K562 (cell line): ENCODE results near the gene DRD2. TPM values are rescaled to one million over a fixed set of nuclear protein-coding genes. Genes with fewer than 3 reads are reported as not detected.

Experiments
- ATAC-seq: fragments of 200-7000 bp; cut with Tn5 transposase; 3 replicates; pipeline ENCODE4 v1.9.1; 2020; ENCODE audit warnings: moderate library complexity
- BruUV-seq: library from RNA; stranded (reverse); fragments of 400-500 nt; replicated peaks from 2 replicates; lab custom pipeline; 2021; lab: Mats Ljungman, UMichigan
- CTCF ChIA-PET: fragments of 300-600 bp; formaldehyde crosslinking; extraction: SDS; loops from one replicate; lab custom pipeline; 2021; ENCODE audit warnings: low intra/inter-chr PET ratio; lab: Yijun Ruan, JAX
- POLR2A ChIA-PET: fragments of 300-600, 350-650 bp; sonication (Branson Sonifier 250); formaldehyde crosslinking; extraction: SDS; loops from one replicate; lab custom pipeline; 2021; ENCODE audit warnings: antibody characterized with exemption, inconsistent platforms; lab: Yijun Ruan, JAX
- DNase-seq, 4 experiments: peaks; one replicate each; pipeline versions ENCODE4 v3.0.0 to v3.0.0-alpha.2; 2011 to 2018; ENCODE audit warnings: low spot score in 3 of 4, mixed read lengths in 3 of 4; ENCODE audit errors: extremely low read depth in 1 of 4
- FAIRE-seq: peaks from 2 replicates; lab custom pipeline; 2011; peaks lifted over from hg19 to GRCh38; lab: Jason Lieb, UNC
- H2AFZ ChIP-seq: 2 replicates; pipeline ENCODE4 v1.6.0; 2011; ENCODE audit warnings: low read depth, low read length, control low read depth, inconsistent platforms
- H3K27ac ChIP-seq: fragments of 200-600 bp; 3 replicates; pipeline ENCODE4 v1.8.0; 2011; ENCODE audit warnings: low read depth, mild to moderate bottlenecking, control low read depth, inconsistent platforms, low read length, moderate library complexity, mixed read lengths; ENCODE audit errors: extremely low read depth
- H3K27me3 ChIP-seq, 2 experiments: fragments of 300-600 bp in 1 of 2; 2 replicates in 1 of 2; 3 replicates in 1 of 2; pipeline versions ENCODE4 v1.6.0 to v1.8.0; 2011; ENCODE audit warnings: inconsistent platforms in 2 of 2, low read length in 2 of 2, mild to moderate bottlenecking in 1 of 2, mixed read lengths in 1 of 2, moderate library complexity in 1 of 2; ENCODE audit not compliant: control insufficient read depth in 2 of 2, insufficient read depth in 2 of 2
- H3K36me3 ChIP-seq: fragments of 300-600 bp; 3 replicates; pipeline ENCODE4 v1.8.0; 2011; ENCODE audit warnings: mild to moderate bottlenecking, low read length, inconsistent platforms; ENCODE audit not compliant: control insufficient read depth, insufficient read depth
- H3K4me1 ChIP-seq, 2 experiments: fragments of 200-600 bp in 1 of 2; replicated peaks in 1 of 2; 2 replicates in 1 of 2; 3 replicates in 1 of 2; pipeline versions ENCODE4 v1.5.1 to v1.8.0; 2011; ENCODE audit warnings: inconsistent platforms in 2 of 2, low read length in 2 of 2, mild to moderate bottlenecking in 1 of 2, mixed read lengths in 1 of 2, moderate library complexity in 1 of 2; ENCODE audit not compliant: control insufficient read depth in 2 of 2, insufficient read depth in 2 of 2
- H3K4me2 ChIP-seq: 2 replicates; pipeline ENCODE4 v1.6.1; 2011; ENCODE audit warnings: low read length, control low read depth, inconsistent platforms, mixed read lengths; ENCODE audit not compliant: insufficient read depth
- H3K4me3 ChIP-seq: fragments of 200-600 bp; sonication (generic), shearing (Covaris generic); 2 replicates; pipeline ENCODE4 v1.5.1; 2016; ENCODE audit warnings: control low read depth, inconsistent platforms
- H3K79me2 ChIP-seq: fragments of 200-600 bp; 3 replicates; pipeline ENCODE4 v1.8.0; 2011; ENCODE audit warnings: low read length, inconsistent platforms; ENCODE audit not compliant: control insufficient read depth, insufficient read depth
- H3K9ac ChIP-seq, 2 experiments: 2 replicates each; pipeline versions ENCODE4 v1.6.0 to v1.6.1; 2011; ENCODE audit warnings: low read depth in 2 of 2, low read length in 2 of 2, control low read depth in 1 of 2, inconsistent platforms in 1 of 2, mild to moderate bottlenecking in 1 of 2, mixed read lengths in 1 of 2; ENCODE audit not compliant: insufficient read depth in 1 of 2
- H3K9me1 ChIP-seq: one replicate; pipeline ENCODE4 v1.6.0; 2011; ENCODE audit warnings: inconsistent platforms, mild to moderate bottlenecking, low read length, moderate library complexity; ENCODE audit not compliant: control insufficient read depth, insufficient read depth
- H3K9me3 ChIP-seq: replicated peaks from 2 replicates; pipeline ENCODE4 v1.5.1; 2011; ENCODE audit warnings: low read depth, low read length, inconsistent platforms; ENCODE audit not compliant: control insufficient read depth, insufficient read depth
- H4K20me1 ChIP-seq: replicated peaks from 2 replicates; pipeline ENCODE4 v1.6.1; 2011; ENCODE audit warnings: low read length, inconsistent platforms, mixed read lengths; ENCODE audit not compliant: control insufficient read depth, insufficient read depth
- HMG20B ChIP-seq: fragments of 250-450 bp; sonication (Bioruptor Pico); IDR thresholded peaks from 2 replicates; pipeline ENCODE4 v1.5.0; 2021; ENCODE audit warnings: mild to moderate bottlenecking
- KLF13 ChIP-seq: fragments of 450-650 bp; IDR thresholded peaks from 2 replicates; pipeline ENCODE4 v1.6.1; 2016; ENCODE audit warnings: missing genetic modification characterization, low read depth, mild to moderate bottlenecking, missing compliant biosample characterization, moderate library complexity, borderline replicate concordance
- RBM34 ChIP-seq: fragments of 200-400 bp; formaldehyde crosslinking; IDR thresholded peaks from 2 replicates; pipeline ENCODE4 v1.6.1; 2018; ENCODE audit warnings: low read length, borderline replicate concordance; ENCODE audit not compliant: insufficient read depth
- ZFP36 ChIP-seq: fragments of 150-350 bp; IDR thresholded peaks from 2 replicates; pipeline ENCODE4 v1.6.1; 2018; ENCODE audit warnings: low read length, low read depth; ENCODE audit not compliant: partially characterized antibody
- ZNF197 ChIP-seq: fragments of 200-800 bp; sonication (Bioruptor generic); IDR thresholded peaks from 2 replicates; pipeline ENCODE4 v1.6.1; 2016; ENCODE audit warnings: low read depth, missing genetic modification characterization, missing compliant biosample characterization
- WGBS: fragments of 100-300 bp; shearing (Covaris generic); methylation state at CpG from one replicate; pipeline ENCODE4 v1.1.6; 2016; ENCODE audit warnings: low coverage, mixed read lengths; ENCODE audit not compliant: insufficient coverage; ENCODE audit errors: missing lambda C conversion rate; 5-methylcytosine and 5-hydroxymethylcytosine counted together
- in situ Hi-C: fragments of 300-500 bp; cut with MboI; formaldehyde crosslinking; loops from 4 replicates; pipeline ENCODE4 v1.15.0; 2018; ENCODE audit warnings: inconsistent platforms, mixed read lengths
- intact Hi-C: fragments of 100-400 bp; cut with micrococcal nuclease; formaldehyde crosslinking; loops from 2 replicates; pipeline ENCODE4 v1.14.2; 2022
- polyA plus RNA-seq, 8 experiments: library from polyadenylated mRNA; depleted of rRNA in 4 of 8; stranded (reverse) in 5 of 8; unstranded in 3 of 8; fragments of >200 nt; fragmentation: Nextera tagmentation in 2 of 8; fragmentation: Illumina TruSeq in 1 of 8; extraction: Ambion mirVana in 2 of 8; extraction: Trizol in 1 of 8; gene quantifications; 2 replicates each; pipeline versions ENCODE4 v1.2.1 to v1.2.3, GENCODE V29; 2011 to 2014; ENCODE audit warnings: inconsistent platforms in 1 of 8, missing spikeins in 1 of 8
- total RNA-seq, 7 experiments: library from RNA; depleted of rRNA in 6 of 7; stranded (reverse); fragments of >200 nt in 6 of 7; fragmentation: Illumina TruSeq in 2 of 7; extraction: Trizol in 2 of 7; gene quantifications; 2 replicates each; pipeline versions ENCODE4 v1.2.1 to v1.2.3, GENCODE V29; 2011 to 2021; ENCODE audit warnings: low replicate concordance in 1 of 7
- TF ChIP-seq, protein P1 (sequence below): IDR thresholded peaks from 3 replicates; pipeline ENCODE4 v1.6.1; 2011; ENCODE audit warnings: borderline replicate concordance, mild to moderate bottlenecking; ENCODE audit not compliant: insufficient read length, insufficient read depth

Gene DRD2
- total and polyA plus RNA-seq, 9 of the 15 experiments (the other 6 are each of a cell fraction or from before 2014, with no cell fraction given) = not detected

DNA sequence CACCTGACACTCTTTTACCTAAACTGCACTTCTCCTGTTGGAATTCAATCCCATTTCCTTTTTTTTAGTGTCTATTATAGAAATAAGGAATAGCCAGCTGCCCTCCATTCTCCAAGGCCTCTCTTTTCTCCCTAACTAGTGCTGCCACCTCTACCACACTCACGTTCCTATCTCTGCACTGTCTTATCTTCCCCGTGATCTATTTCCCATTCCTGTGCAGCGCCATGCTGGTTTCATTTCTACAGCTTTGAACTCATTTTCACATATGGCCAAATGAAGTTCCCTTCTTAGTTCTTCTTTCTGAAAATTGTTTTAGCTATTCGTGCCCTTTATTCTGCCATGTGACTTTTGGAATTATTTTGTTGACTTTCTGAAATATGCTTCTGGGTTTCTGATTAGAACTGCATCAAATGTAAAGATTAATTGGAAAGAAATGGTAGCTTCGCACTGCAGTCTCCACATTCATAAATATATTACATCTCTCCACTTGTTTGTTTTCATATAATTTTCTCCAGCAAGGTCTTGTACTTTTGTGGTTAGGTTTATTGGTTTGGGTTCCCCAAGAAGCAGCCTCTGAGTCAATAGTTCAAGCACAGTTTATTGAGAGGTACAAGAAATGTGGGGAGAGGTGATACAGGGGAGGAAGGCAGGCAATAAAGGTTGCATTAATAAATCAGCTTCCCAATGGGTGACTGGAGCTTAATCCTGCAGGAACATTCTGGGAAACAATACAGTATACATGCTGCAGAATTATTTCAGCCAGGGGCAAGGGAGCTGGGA is 43.7 kb upstream of the DRD2 start:
- no TSS peak for BruUV-seq

More for the DNA sequence above, 43.7 kb upstream of the DRD2 start:
- H3K9ac ChIP-seq = no peak overlapping the region
- H3K4me1 ChIP-seq = peaks cover 0 to 4% of the 10 kb centered on the region in 2 experiments; a peak in 1 of 5 replicates
- peaks cover 13 to 18% of the 10 kb centered on the region in 2 experiments for H3K27me3 ChIP-seq
- ChIA-PET POLR2A (no interaction called here), CTCF (no interaction called here)
- no peaks in the 10 kb centered on the region for H3K9me3 ChIP-seq
- H3K9me1 ChIP-seq = no peaks in the 10 kb centered on the region
- no peak overlapping the region for H3K27ac ChIP-seq
- TF ChIP-seq ZNF197 (no peak), ZFP36 (no peak), KLF13 (no peak), HMG20B (no peak), RBM34 (no peak)
- TF ChIP-seq, protein P1, sequence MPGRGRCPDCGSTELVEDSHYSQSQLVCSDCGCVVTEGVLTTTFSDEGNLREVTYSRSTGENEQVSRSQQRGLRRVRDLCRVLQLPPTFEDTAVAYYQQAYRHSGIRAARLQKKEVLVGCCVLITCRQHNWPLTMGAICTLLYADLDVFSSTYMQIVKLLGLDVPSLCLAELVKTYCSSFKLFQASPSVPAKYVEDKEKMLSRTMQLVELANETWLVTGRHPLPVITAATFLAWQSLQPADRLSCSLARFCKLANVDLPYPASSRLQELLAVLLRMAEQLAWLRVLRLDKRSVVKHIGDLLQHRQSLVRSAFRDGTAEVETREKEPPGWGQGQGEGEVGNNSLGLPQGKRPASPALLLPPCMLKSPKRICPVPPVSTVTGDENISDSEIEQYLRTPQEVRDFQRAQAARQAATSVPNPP = no peak
- no peaks in the 10 kb centered on the region for H3K79me2 ChIP-seq
- no peak overlapping the region for H2AFZ ChIP-seq
- no peak overlapping the region for H3K4me2 ChIP-seq
- in situ Hi-C loops (no loop called here), intact Hi-C loops (no loop called here)
- WGBS = 0% methylated on average over 5 of the region's 5 CpGs
- H3K36me3 ChIP-seq = no peaks in the 10 kb centered on the region
- FAIRE-seq = no peak
- no peak overlapping the region for H3K4me3 ChIP-seq
- H4K20me1 ChIP-seq = no peaks in the 10 kb centered on the region
- ATAC-seq = no peak
- DNase-seq = no peak
